DMS79 (cell line): ENCODE measurements around the gene MAGI3.
"Not testable (repeated sequence)": the region's sequence is repeated elsewhere in the genome, so short reads cannot be mapped to it uniquely, and the experiment has no call there.

ENCODE experiments used
- DNase-seq: peaks from one replicate; lab custom pipeline; 2025; lab: John Stamatoyannopoulos, UW

The MAGI3 gene

DNA sequence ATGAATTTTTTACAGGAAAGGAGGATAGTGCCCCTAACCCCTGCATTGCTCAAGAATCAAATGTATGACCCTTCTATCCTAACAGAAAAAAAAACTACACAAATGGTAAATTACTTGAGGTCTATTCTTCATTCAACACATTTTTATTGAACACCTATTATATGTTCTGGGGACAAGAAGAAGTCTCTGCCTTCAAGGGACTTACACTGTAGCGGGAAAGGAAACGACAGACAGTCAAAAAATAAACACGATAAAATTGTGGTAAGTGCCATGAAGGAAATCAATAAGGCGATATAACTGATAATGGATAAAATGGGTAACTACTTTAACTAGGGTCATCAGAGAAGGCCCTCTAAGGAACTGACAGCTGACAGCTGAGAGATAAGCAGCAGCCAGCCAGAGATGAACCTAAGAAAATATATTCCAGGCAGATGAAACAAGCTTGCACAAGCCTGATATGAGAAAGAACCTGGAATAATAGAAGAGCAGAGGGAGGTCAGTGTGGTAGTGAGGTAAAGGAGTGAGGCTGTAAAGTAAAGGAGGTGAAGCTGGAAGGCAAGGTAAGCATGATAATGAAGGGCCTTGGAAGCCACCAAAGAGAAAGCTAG is 302.6 kb downstream of the MAGI3 start:
- no peak for DNase-seq

DNA sequence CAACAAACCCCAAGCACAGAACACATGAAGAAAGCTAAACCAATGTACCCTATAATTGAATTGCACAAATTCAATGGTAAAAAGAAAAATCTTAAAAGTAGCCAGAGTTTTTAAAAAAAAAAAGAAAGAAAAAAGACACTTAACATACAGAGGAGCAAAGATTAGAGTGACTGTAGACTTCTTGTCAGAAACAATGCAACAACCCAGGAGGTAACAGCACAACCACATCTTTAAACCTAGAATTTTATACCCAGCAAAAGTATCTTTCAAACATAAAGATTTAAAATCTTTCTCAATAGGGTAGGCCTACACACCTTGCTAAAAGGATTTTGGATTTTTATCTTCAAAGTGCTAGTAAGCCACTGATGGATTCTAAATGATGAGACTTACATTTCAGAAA is 304.6 kb downstream of the MAGI3 start:
- DNase-seq: no peak

GRCh38 chr1:113701429-113701828 is 311.1 kb downstream of the MAGI3 start:
- no peak for DNase-seq

GRCh38 chr1:113714606-113715269 is 324.4 kb downstream of the MAGI3 start:
- DNase-seq: no peak

DNA sequence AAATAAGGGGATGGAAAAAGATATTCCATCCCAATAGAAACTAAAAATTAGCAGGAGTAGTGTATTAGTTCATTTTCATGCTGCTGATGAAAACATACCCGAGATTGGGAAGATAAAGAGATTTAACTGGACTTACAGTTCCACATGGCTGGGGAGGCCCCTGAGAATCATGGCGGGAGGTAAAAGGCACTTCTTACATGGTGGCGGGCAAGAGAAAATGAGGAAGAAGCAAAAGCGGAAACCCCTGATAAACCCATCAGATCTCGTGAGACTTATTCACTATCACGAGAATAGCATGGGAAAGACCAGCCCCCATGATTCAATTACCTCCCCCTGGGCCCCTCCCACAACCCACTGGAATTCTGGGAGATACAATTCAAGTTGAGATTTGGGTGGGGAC is 327.2 kb downstream of the MAGI3 start:
- not testable (repeated sequence) for DNase-seq

DNA sequence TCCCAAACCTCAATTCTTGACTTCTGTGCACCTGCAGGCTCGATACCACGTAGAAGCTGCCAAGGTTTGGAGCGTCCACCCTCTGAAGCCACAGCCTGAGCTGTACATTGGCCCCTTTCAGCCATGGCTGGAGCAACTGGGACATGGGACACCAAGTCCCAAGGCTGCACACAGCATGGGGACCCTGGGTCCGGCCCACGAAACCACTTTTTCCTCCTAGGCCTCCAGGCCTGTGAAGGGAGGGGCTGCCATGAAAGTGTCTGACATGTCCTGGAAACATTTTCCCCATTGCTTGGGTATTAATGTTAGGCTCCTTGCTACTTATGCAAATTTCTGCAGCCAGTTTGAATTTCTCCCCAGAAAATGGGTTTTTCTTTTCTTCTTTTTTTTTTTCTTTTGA is 328.3 kb downstream of the MAGI3 start:
- DNase-seq: not testable (repeated sequence)

GRCh38 chr1:113721010-113721409 is 330.7 kb downstream of the MAGI3 start:
- no peak for DNase-seq

DNA sequence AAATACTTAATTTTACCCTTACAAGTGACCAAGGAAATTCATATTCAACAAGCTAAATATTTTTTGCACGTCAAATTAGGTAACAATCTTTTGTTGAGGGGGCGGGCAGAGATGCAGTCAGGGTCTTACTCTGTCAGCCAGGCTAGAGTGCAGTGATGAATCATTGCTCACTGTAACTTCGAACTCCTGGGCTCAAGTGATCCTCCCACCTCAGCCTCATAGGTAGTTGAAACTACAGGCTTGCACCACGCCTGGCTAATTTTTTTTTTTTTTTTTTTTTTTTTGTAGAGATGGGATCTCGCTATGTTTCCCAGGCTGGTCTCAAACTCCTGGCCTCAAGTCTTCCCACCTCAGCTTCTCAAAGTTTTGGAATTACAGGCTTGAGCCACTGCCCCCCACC is 342.5 kb downstream of the MAGI3 start:
- DNase-seq: no peak

GRCh38 chr1:113734357-113735055 is 344.2 kb downstream of the MAGI3 start:
- no peak for DNase-seq
